Endothelial cell (in vitro differentiated cells): ENCODE data around the gene CAD. TPM values are rescaled to one million over a fixed set of nuclear protein-coding genes. Genes with fewer than 3 reads are reported as not detected.
A peak's percentile ranks its signal among the peaks of the same experiment; 100 is the strongest.

Experiments
- DNase-seq: peaks from one replicate; pipeline ENCODE4 v3.0.0; 2021; ENCODE audit warnings: low spot score
- H3K27ac Mint-ChIP-seq: one replicate; pipeline ENCODE4 v1.8.0; 2021; ENCODE audit warnings: mixed read lengths, inconsistent platforms; ENCODE audit not compliant: unreplicated experiment
- H3K27me3 Mint-ChIP-seq: one replicate; pipeline ENCODE4 v1.8.0; 2021; ENCODE audit warnings: mild to moderate bottlenecking, moderate library complexity, mixed read lengths, inconsistent platforms; ENCODE audit not compliant: unreplicated experiment
- H3K36me3 Mint-ChIP-seq: one replicate; pipeline ENCODE4 v1.8.0; 2021; ENCODE audit warnings: mild to moderate bottlenecking, low read depth, mixed read lengths, inconsistent platforms; ENCODE audit not compliant: unreplicated experiment
- H3K4me1 Mint-ChIP-seq: one replicate; pipeline ENCODE4 v1.8.0; 2021; ENCODE audit warnings: mild to moderate bottlenecking, mixed read lengths, inconsistent platforms; ENCODE audit not compliant: unreplicated experiment
- H3K4me3 Mint-ChIP-seq: one replicate; pipeline ENCODE4 v1.8.0; 2021; ENCODE audit warnings: mild to moderate bottlenecking, mixed read lengths, inconsistent platforms; ENCODE audit not compliant: unreplicated experiment
- H3K9me3 Mint-ChIP-seq: one replicate; pipeline ENCODE4 v1.8.0; 2021; ENCODE audit warnings: mixed read lengths, inconsistent platforms; ENCODE audit not compliant: unreplicated experiment
- CTCF ChIP-seq: fragments of 200-600 bp; sonication (generic); IDR thresholded peaks from one replicate; pipeline ENCODE4 v1.5.0; 2021; ENCODE audit warnings: antibody characterized with exemption; ENCODE audit not compliant: unreplicated experiment
- total RNA-seq: library from RNA; stranded (reverse); fragmentation: NEBNext Ultra II Directional; extraction: Animal tissue kit (Norgen Biotek cat#: 25700); gene quantifications from one replicate; pipeline ENCODE4 v1.2.1, GENCODE V29; 2021; ENCODE audit not compliant: unreplicated experiment

The CAD gene
- total RNA-seq, 1 donor from 2014 or later = 49.4 TPM

GRCh38 chr2:27247893-27248292, 30.7 kb downstream of the CAD start:
- Mint-ChIP-seq H3K27ac (no peak overlapping the region), H3K4me1 (no peaks in the 10 kb centered on the region), H3K4me3 (no peak overlapping the region), H3K9me3 (no peaks in the 10 kb centered on the region), H3K36me3 (peaks cover 12% of the 10 kb centered on the region), H3K27me3 (peaks cover 9% of the 10 kb centered on the region)
- TF ChIP-seq CTCF = no peak
- no peak for DNase-seq

- DNase-seq = no peak
- H3K9me3 Mint-ChIP-seq = no peaks in the 10 kb centered on the region
- H3K27ac Mint-ChIP-seq = no peak overlapping the region
- no peaks in the 10 kb centered on the region for H3K4me1 Mint-ChIP-seq
- no peak overlapping the region for H3K4me3 Mint-ChIP-seq
- H3K27me3 Mint-ChIP-seq = peaks cover 9% of the 10 kb centered on the region
- no peak for TF ChIP-seq CTCF
- H3K36me3 Mint-ChIP-seq = peaks cover 8% of the 10 kb centered on the region
Observed at GRCh38 chr2:27249159-27249890, 32.2 kb downstream of the CAD start.

- H3K4me3 Mint-ChIP-seq = no peak overlapping the region
- TF ChIP-seq CTCF = peak; percentile 53
- peak; percentile 79 for DNase-seq
- no peaks in the 10 kb centered on the region for H3K4me1 Mint-ChIP-seq
- no peak overlapping the region for H3K27ac Mint-ChIP-seq
- peaks cover 7% of the 10 kb centered on the region for H3K36me3 Mint-ChIP-seq
- no peaks in the 10 kb centered on the region for H3K9me3 Mint-ChIP-seq
- H3K27me3 Mint-ChIP-seq = peaks cover 9% of the 10 kb centered on the region
Observed at GRCh38 chr2:27249891-27250651, 32.9 kb downstream of the CAD start.

GRCh38 chr2:27250652-27251379, 33.6 kb downstream of the CAD start:
- Mint-ChIP-seq H3K36me3 (peaks cover 11% of the 10 kb centered on the region), H3K27ac (no peak overlapping the region), H3K9me3 (no peaks in the 10 kb centered on the region), H3K4me1 (no peaks in the 10 kb centered on the region), H3K4me3 (no peak overlapping the region), H3K27me3 (peaks cover 11% of the 10 kb centered on the region)
- TF ChIP-seq CTCF = no peak
- no peak for DNase-seq
